ENCODE data around the gene ITGB6.

GRCh38 chr2:160199683-160200389 is at the start of gene ITGB6:
- TF ChIP-seq, protein P1, sequence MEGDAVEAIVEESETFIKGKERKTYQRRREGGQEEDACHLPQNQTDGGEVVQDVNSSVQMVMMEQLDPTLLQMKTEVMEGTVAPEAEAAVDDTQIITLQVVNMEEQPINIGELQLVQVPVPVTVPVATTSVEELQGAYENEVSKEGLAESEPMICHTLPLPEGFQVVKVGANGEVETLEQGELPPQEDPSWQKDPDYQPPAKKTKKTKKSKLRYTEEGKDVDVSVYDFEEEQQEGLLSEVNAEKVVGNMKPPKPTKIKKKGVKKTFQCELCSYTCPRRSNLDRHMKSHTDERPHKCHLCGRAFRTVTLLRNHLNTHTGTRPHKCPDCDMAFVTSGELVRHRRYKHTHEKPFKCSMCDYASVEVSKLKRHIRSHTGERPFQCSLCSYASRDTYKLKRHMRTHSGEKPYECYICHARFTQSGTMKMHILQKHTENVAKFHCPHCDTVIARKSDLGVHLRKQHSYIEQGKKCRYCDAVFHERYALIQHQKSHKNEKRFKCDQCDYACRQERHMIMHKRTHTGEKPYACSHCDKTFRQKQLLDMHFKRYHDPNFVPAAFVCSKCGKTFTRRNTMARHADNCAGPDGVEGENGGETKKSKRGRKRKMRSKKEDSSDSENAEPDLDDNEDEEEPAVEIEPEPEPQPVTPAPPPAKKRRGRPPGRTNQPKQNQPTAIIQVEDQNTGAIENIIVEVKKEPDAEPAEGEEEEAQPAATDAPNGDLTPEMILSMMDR (IDR thresholded peaks at IDR 0.05; ENCODE audit: low read depth, low read length, poor library complexity, severe bottlenecking), result no peak
- no peak for TF ChIP-seq EZH2phosphoT487 (IDR thresholded peaks at IDR 0.05; ENCODE audit: borderline replicate concordance, low read length)

All from DOHH2 (cell line).